ENCODE measurements around the gene CLDN3. TPM values are rescaled to one million over a fixed set of nuclear protein-coding genes. Genes with fewer than 3 reads are reported as not detected.

Gene CLDN3
- total RNA-seq (2022; extraction: Qiagen RNA extraction; ENCODE audit: low read depth), result 1.4 to 3.8 TPM (median 3.1 TPM) in 5 replicates

GRCh38 chr7:73770002-73770859, at the start of gene CLDN3:
CLDN3 (minus strand) TSS chr7:73770270; CDS start chr7:73770049, 221 bp downstream.

GRCh38 chr7:73738612-73739386, 31.3 kb downstream of the CLDN3 start, which contains the start of gene ABHD11:
ABHD11 (minus strand) TSS chr7:73738802; CDS start chr7:73738770, 32 bp downstream.

Other genes with a start within 250 kb of the CLDN3 start
- 54.1 to 72.4 TPM (median 61.7 TPM) in 5 replicates for gene BAZ1B, start 248.0 kb downstream of the CLDN3 start, total RNA-seq (2022; extraction: Qiagen RNA extraction; ENCODE audit: low read depth)
- 62.6 to 80.5 TPM (median 71.7 TPM) in 5 replicates for gene BCL7B, start 212.6 kb downstream of the CLDN3 start, total RNA-seq (2022; extraction: Qiagen RNA extraction; ENCODE audit: low read depth)
- 52.8 to 61.3 TPM (median 55.6 TPM) in 5 replicates for gene TBL2, start 191.7 kb downstream of the CLDN3 start, total RNA-seq (2022; extraction: Qiagen RNA extraction; ENCODE audit: low read depth)
- 0.78 to 1.7 TPM (median 1.4 TPM) in 5 replicates for gene MLXIPL, start 145.7 kb downstream of the CLDN3 start, total RNA-seq (2022; extraction: Qiagen RNA extraction; ENCODE audit: low read depth)
- gene VPS37D, start 102.4 kb downstream of the CLDN3 start, total RNA-seq (2022; extraction: Qiagen RNA extraction; ENCODE audit: low read depth), result 2.2 to 5.4 TPM (median 4.5 TPM) in 5 replicates
- gene DNAJC30, start 86.8 kb downstream of the CLDN3 start, total RNA-seq (2022; extraction: Qiagen RNA extraction; ENCODE audit: low read depth), result 7.7 to 10.7 TPM (median 9.2 TPM) in 5 replicates
- gene BUD23, start 86.7 kb downstream of the CLDN3 start, total RNA-seq (2022; extraction: Qiagen RNA extraction; ENCODE audit: low read depth), result 122 to 159 TPM (median 137 TPM) in 5 replicates
- 74.5 to 85.6 TPM (median 84.1 TPM) in 5 replicates for gene STX1A, start 50.6 kb downstream of the CLDN3 start, total RNA-seq (2022; extraction: Qiagen RNA extraction; ENCODE audit: low read depth)
- gene ABHD11, start 31.5 kb downstream of the CLDN3 start, total RNA-seq (2022; extraction: Qiagen RNA extraction; ENCODE audit: low read depth), result 18.8 to 26.8 TPM (median 25.0 TPM) in 5 replicates
- 3.2 to 7.0 TPM (median 4.9 TPM) in 5 replicates for gene CLDN4, start 60.7 kb upstream of the CLDN3 start, total RNA-seq (2022; extraction: Qiagen RNA extraction; ENCODE audit: low read depth)
- 6.2 to 10.7 TPM (median 10.3 TPM) in 5 replicates for gene METTL27, start 72.2 kb upstream of the CLDN3 start, total RNA-seq (2022; extraction: Qiagen RNA extraction; ENCODE audit: low read depth)
- gene TMEM270, start 90.9 kb upstream of the CLDN3 start, total RNA-seq (2022; extraction: Qiagen RNA extraction; ENCODE audit: low read depth), result 0.17 to 0.23 TPM (median 0.20 TPM) in 3 of 5 replicates, not detected in the others